K562 (cell line): ENCODE results near the gene MPHOSPH9. TPM values are rescaled to one million over a fixed set of nuclear protein-coding genes. Genes with fewer than 3 reads are reported as not detected.

Experiments
- ATAC-seq: fragments of 200-7000 bp; cut with Tn5 transposase; 3 replicates; pipeline ENCODE4 v1.9.1; 2020; ENCODE audit warnings: moderate library complexity
- BruUV-seq: library from RNA; stranded (reverse); fragments of 400-500 nt; replicated peaks from 2 replicates; lab custom pipeline; 2021; lab: Mats Ljungman, UMichigan
- CTCF ChIA-PET: fragments of 300-600 bp; formaldehyde crosslinking; extraction: SDS; loops from one replicate; lab custom pipeline; 2021; ENCODE audit warnings: low intra/inter-chr PET ratio; lab: Yijun Ruan, JAX
- POLR2A ChIA-PET: fragments of 300-600, 350-650 bp; sonication (Branson Sonifier 250); formaldehyde crosslinking; extraction: SDS; loops from one replicate; lab custom pipeline; 2021; ENCODE audit warnings: antibody characterized with exemption, inconsistent platforms; lab: Yijun Ruan, JAX
- DNase-seq, 4 experiments: peaks; one replicate each; pipeline versions ENCODE4 v3.0.0 to v3.0.0-alpha.2; 2011 to 2018; ENCODE audit warnings: low spot score in 3 of 4, mixed read lengths in 3 of 4; ENCODE audit errors: extremely low read depth in 1 of 4
- FAIRE-seq: peaks from 2 replicates; lab custom pipeline; 2011; peaks lifted over from hg19 to GRCh38; lab: Jason Lieb, UNC
- H2AFZ ChIP-seq: 2 replicates; pipeline ENCODE4 v1.6.0; 2011; ENCODE audit warnings: low read depth, low read length, control low read depth, inconsistent platforms
- H3K27ac ChIP-seq: fragments of 200-600 bp; 3 replicates; pipeline ENCODE4 v1.8.0; 2011; ENCODE audit warnings: low read depth, mild to moderate bottlenecking, control low read depth, inconsistent platforms, low read length, moderate library complexity, mixed read lengths; ENCODE audit errors: extremely low read depth
- H3K27me3 ChIP-seq, 2 experiments: fragments of 300-600 bp in 1 of 2; 2 replicates in 1 of 2; 3 replicates in 1 of 2; pipeline versions ENCODE4 v1.6.0 to v1.8.0; 2011; ENCODE audit warnings: inconsistent platforms in 2 of 2, low read length in 2 of 2, mild to moderate bottlenecking in 1 of 2, mixed read lengths in 1 of 2, moderate library complexity in 1 of 2; ENCODE audit not compliant: control insufficient read depth in 2 of 2, insufficient read depth in 2 of 2
- H3K36me3 ChIP-seq: fragments of 300-600 bp; 3 replicates; pipeline ENCODE4 v1.8.0; 2011; ENCODE audit warnings: mild to moderate bottlenecking, low read length, inconsistent platforms; ENCODE audit not compliant: control insufficient read depth, insufficient read depth
- H3K4me1 ChIP-seq, 2 experiments: fragments of 200-600 bp in 1 of 2; replicated peaks in 1 of 2; 2 replicates in 1 of 2; 3 replicates in 1 of 2; pipeline versions ENCODE4 v1.5.1 to v1.8.0; 2011; ENCODE audit warnings: inconsistent platforms in 2 of 2, low read length in 2 of 2, mild to moderate bottlenecking in 1 of 2, mixed read lengths in 1 of 2, moderate library complexity in 1 of 2; ENCODE audit not compliant: control insufficient read depth in 2 of 2, insufficient read depth in 2 of 2
- H3K4me2 ChIP-seq: 2 replicates; pipeline ENCODE4 v1.6.1; 2011; ENCODE audit warnings: low read length, control low read depth, inconsistent platforms, mixed read lengths; ENCODE audit not compliant: insufficient read depth
- H3K4me3 ChIP-seq: fragments of 200-600 bp; sonication (generic), shearing (Covaris generic); 2 replicates; pipeline ENCODE4 v1.5.1; 2016; ENCODE audit warnings: control low read depth, inconsistent platforms
- H3K79me2 ChIP-seq: fragments of 200-600 bp; 3 replicates; pipeline ENCODE4 v1.8.0; 2011; ENCODE audit warnings: low read length, inconsistent platforms; ENCODE audit not compliant: control insufficient read depth, insufficient read depth
- H3K9ac ChIP-seq, 2 experiments: 2 replicates each; pipeline versions ENCODE4 v1.6.0 to v1.6.1; 2011; ENCODE audit warnings: low read depth in 2 of 2, low read length in 2 of 2, control low read depth in 1 of 2, inconsistent platforms in 1 of 2, mild to moderate bottlenecking in 1 of 2, mixed read lengths in 1 of 2; ENCODE audit not compliant: insufficient read depth in 1 of 2
- H3K9me1 ChIP-seq: one replicate; pipeline ENCODE4 v1.6.0; 2011; ENCODE audit warnings: inconsistent platforms, mild to moderate bottlenecking, low read length, moderate library complexity; ENCODE audit not compliant: control insufficient read depth, insufficient read depth
- H3K9me3 ChIP-seq: replicated peaks from 2 replicates; pipeline ENCODE4 v1.5.1; 2011; ENCODE audit warnings: low read depth, low read length, inconsistent platforms; ENCODE audit not compliant: control insufficient read depth, insufficient read depth
- H4K20me1 ChIP-seq: replicated peaks from 2 replicates; pipeline ENCODE4 v1.6.1; 2011; ENCODE audit warnings: low read length, inconsistent platforms, mixed read lengths; ENCODE audit not compliant: control insufficient read depth, insufficient read depth
- C11orf30 ChIP-seq: fragments of 450-650 bp; IDR thresholded peaks from 2 replicates; pipeline ENCODE4 v1.6.1; 2016; ENCODE audit warnings: low read depth, mild to moderate bottlenecking
- CCAR2 ChIP-seq: fragments of 200-400 bp; formaldehyde crosslinking; IDR thresholded peaks from 2 replicates; pipeline ENCODE4 v1.6.1; 2017; ENCODE audit warnings: mild to moderate bottlenecking, low read depth, low read length
- MEIS2 ChIP-seq: fragments of 450-650 bp; IDR thresholded peaks from 2 replicates; pipeline ENCODE4 v1.6.1; 2014; ENCODE audit warnings: mild to moderate bottlenecking; ENCODE audit not compliant: partially characterized antibody
- NFE2 ChIP-seq: IDR thresholded peaks from 2 replicates; pipeline ENCODE4 v1.6.1; 2014; ENCODE audit warnings: antibody characterized with exemption, low read depth
- RBM34 ChIP-seq: fragments of 200-400 bp; formaldehyde crosslinking; IDR thresholded peaks from 2 replicates; pipeline ENCODE4 v1.6.1; 2018; ENCODE audit warnings: low read length, borderline replicate concordance; ENCODE audit not compliant: insufficient read depth
- RUNX1 ChIP-seq: sonication (generic); IDR thresholded peaks from 2 replicates; pipeline ENCODE4 v1.6.1; 2016; ENCODE audit warnings: antibody characterized with exemption, low read depth
- SPI1 ChIP-seq: IDR thresholded peaks from 2 replicates; pipeline ENCODE4 v1.6.1; 2011; ENCODE audit warnings: low read depth, low read length, control low read depth, borderline replicate concordance
- TEAD4 ChIP-seq, 2 experiments: sonication (generic) in 1 of 2; formaldehyde crosslinking in 1 of 2; IDR thresholded peaks; 2 replicates each; pipeline versions ENCODE4 v1.6.1 to v1.8.0; 2012 to 2022; ENCODE audit warnings: borderline replicate concordance in 1 of 2, inconsistent platforms in 1 of 2, low read length in 1 of 2, mild to moderate bottlenecking in 1 of 2, missing genetic modification reagents in 1 of 2
- ZNF384 ChIP-seq: IDR thresholded peaks from 2 replicates; pipeline ENCODE4 v1.6.1; 2012; ENCODE audit warnings: low read depth, low read length, improper control_type of control experiment
- whole genome bisulfite sequencing: fragments of 100-300 bp; shearing (Covaris generic); methylation state at CpG from one replicate; pipeline ENCODE4 v1.1.6; 2016; ENCODE audit warnings: low coverage, mixed read lengths; ENCODE audit not compliant: insufficient coverage; ENCODE audit errors: missing lambda C conversion rate; 5-methylcytosine and 5-hydroxymethylcytosine counted together
- in situ Hi-C: fragments of 300-500 bp; cut with MboI; formaldehyde crosslinking; loops from 4 replicates; pipeline ENCODE4 v1.15.0; 2018; ENCODE audit warnings: inconsistent platforms, mixed read lengths
- intact Hi-C: fragments of 100-400 bp; cut with micrococcal nuclease; formaldehyde crosslinking; loops from 2 replicates; pipeline ENCODE4 v1.14.2; 2022
- polyA plus RNA-seq, 8 experiments: library from polyadenylated mRNA; depleted of rRNA in 4 of 8; stranded (reverse) in 5 of 8; unstranded in 3 of 8; fragments of >200 nt; fragmentation: Nextera tagmentation in 2 of 8; fragmentation: Illumina TruSeq in 1 of 8; extraction: Ambion mirVana in 2 of 8; extraction: Trizol in 1 of 8; gene quantifications; 2 replicates each; pipeline versions ENCODE4 v1.2.1 to v1.2.3, GENCODE V29; 2011 to 2014; ENCODE audit warnings: inconsistent platforms in 1 of 8, missing spikeins in 1 of 8
- total RNA-seq, 7 experiments: library from RNA; depleted of rRNA in 6 of 7; stranded (reverse); fragments of >200 nt in 6 of 7; fragmentation: Illumina TruSeq in 2 of 7; extraction: Trizol in 2 of 7; gene quantifications; 2 replicates each; pipeline versions ENCODE4 v1.2.1 to v1.2.3, GENCODE V29; 2011 to 2021; ENCODE audit warnings: low replicate concordance in 1 of 7
- TF ChIP-seq, protein P1 (sequence below), 2 experiments: IDR thresholded peaks in 1 of 2; conservative IDR thresholded peaks in 1 of 2; 2 replicates each; pipeline ENCODE4 v1.6.1; 2016; ENCODE audit warnings: low read depth in 2 of 2, mild to moderate bottlenecking in 1 of 2, missing compliant biosample characterization in 1 of 2, missing genetic modification characterization in 1 of 2, moderate library complexity in 1 of 2
- TF ChIP-seq, protein P2 (sequence below): fragments of 450-650 bp; IDR thresholded peaks from 2 replicates; pipeline ENCODE4 v1.6.1; 2016

The MPHOSPH9 gene
- total and polyA plus RNA-seq, 9 of the 15 experiments (the other 6 are each of a cell fraction or from before 2014, with no cell fraction given): 14.2 to 103 (median 54.5) TPM

DNA sequence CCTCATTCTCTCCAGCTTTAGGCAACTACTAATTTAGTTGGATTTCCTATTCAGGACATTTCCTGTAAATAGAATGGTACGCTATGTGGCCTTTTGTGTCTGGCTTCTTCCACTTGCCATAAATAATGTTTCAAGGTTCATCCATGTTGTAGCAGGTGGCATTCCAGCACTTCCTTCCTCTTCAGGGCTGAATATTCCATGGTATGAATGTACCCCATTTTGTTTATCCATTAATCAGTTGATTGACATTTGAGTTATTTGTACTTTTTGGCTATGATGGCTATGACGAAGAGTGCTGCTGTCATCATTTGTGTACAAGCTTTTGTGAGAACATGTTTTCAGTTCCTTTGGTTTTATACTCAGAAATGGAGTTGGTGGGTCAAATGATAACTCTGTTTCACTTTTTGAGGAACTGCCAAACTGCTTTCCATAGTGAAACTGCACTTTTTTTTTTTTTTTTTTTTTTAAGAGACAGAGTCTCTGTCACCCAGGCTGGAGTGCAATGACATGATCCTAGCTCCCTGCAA is 45.2 kb upstream of the MPHOSPH9 start:
- no peak overlapping the region for H3K9ac ChIP-seq

More for the DNA sequence above, 45.2 kb upstream of the MPHOSPH9 start:
- Histone ChIP-seq H3K27ac (0 out of 3 replicates have a peak overlapping the region, but pooled peaks have one; percentile 51), H2AFZ (peak overlapping the region; percentile 74), H3K4me3 (no peak overlapping the region), H3K79me2 (no peaks in the 10 kb centered on the region), H4K20me1 (no peaks in the 10 kb centered on the region), H3K27me3 (no peaks in the 10 kb centered on the region), H3K4me1 (no peaks in the 10 kb centered on the region; a peak in 1 of 5 replicates), H3K9me1 (no peaks in the 10 kb centered on the region), H3K4me2 (no peak overlapping the region), H3K36me3 (no peaks in the 10 kb centered on the region), H3K9me3 (no peaks in the 10 kb centered on the region)
- 56% methylated on average over 2 of the region's 2 CpGs for WGBS
- TF ChIP-seq CCAR2: no peak
- TF ChIP-seq, protein P1, sequence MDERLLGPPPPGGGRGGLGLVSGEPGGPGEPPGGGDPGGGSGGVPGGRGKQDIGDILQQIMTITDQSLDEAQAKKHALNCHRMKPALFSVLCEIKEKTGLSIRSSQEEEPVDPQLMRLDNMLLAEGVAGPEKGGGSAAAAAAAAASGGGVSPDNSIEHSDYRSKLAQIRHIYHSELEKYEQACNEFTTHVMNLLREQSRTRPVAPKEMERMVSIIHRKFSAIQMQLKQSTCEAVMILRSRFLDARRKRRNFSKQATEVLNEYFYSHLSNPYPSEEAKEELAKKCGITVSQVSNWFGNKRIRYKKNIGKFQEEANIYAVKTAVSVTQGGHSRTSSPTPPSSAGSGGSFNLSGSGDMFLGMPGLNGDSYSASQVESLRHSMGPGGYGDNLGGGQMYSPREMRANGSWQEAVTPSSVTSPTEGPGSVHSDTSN (CRISPR knock-in tag; IDR thresholded peaks at IDR 0.05; ENCODE audit: low read depth): no peak
- TF ChIP-seq, protein P1 (tag; conservative IDR thresholded peaks at IDR 0.05; ENCODE audit: low read depth): peak; percentile 63
- no peak for TF ChIP-seq TEAD4 (IDR thresholded peaks at IDR 0.05; ENCODE audit: low read length)
- TF ChIP-seq TEAD4 (CRISPR knock-in tag; IDR thresholded peaks at IDR 0.05; ENCODE audit: borderline replicate concordance): no peak
- TF ChIP-seq MEIS2: peak; percentile 33
- TF ChIP-seq RUNX1: no peak
- TF ChIP-seq C11orf30: 0 out of 2 replicates have a peak, but pooled peaks have one; percentile 15
- peak; percentile 82 for TF ChIP-seq ZNF384
- no peak for TF ChIP-seq RBM34
- 0 out of 2 replicates have a peak, but pooled peaks have one; percentile 4 for TF ChIP-seq NFE2
- TF ChIP-seq, protein P2, sequence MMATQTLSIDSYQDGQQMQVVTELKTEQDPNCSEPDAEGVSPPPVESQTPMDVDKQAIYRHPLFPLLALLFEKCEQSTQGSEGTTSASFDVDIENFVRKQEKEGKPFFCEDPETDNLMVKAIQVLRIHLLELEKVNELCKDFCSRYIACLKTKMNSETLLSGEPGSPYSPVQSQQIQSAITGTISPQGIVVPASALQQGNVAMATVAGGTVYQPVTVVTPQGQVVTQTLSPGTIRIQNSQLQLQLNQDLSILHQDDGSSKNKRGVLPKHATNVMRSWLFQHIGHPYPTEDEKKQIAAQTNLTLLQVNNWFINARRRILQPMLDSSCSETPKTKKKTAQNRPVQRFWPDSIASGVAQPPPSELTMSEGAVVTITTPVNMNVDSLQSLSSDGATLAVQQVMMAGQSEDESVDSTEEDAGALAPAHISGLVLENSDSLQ: peak; percentile 61
- TF ChIP-seq SPI1: peak; percentile 67
- intact Hi-C loops (loop anchor here (2.0 kb wide), 1 partner anchor 325 kb away; the partner anchor contains the start of gene DDX55), in situ Hi-C loops (no loop called here)
- ChIA-PET CTCF (no interaction called here), POLR2A (interaction anchor here (0.6 kb wide), 3 partner anchors 44 to 254 kb away, joined by 3 to 4 read pairs (median 3); no protein-coding TSS in a partner anchor)
- BruUV-seq: no TSS peak
- FAIRE-seq (peak; percentile 69), ATAC-seq (peak; percentile 43; the same call in 2 of the 3 replicates), DNase-seq (no peak)
